ENCODE results near the gene FTL. TPM values are rescaled to one million over a fixed set of nuclear protein-coding genes. Genes with fewer than 3 reads are reported as not detected.
A peak's percentile ranks its signal among the peaks of the same experiment; 100 is the strongest.

Gene FTL
- total RNA-seq, 1 donor from 2014 or later, result 7,736 TPM

DNA sequence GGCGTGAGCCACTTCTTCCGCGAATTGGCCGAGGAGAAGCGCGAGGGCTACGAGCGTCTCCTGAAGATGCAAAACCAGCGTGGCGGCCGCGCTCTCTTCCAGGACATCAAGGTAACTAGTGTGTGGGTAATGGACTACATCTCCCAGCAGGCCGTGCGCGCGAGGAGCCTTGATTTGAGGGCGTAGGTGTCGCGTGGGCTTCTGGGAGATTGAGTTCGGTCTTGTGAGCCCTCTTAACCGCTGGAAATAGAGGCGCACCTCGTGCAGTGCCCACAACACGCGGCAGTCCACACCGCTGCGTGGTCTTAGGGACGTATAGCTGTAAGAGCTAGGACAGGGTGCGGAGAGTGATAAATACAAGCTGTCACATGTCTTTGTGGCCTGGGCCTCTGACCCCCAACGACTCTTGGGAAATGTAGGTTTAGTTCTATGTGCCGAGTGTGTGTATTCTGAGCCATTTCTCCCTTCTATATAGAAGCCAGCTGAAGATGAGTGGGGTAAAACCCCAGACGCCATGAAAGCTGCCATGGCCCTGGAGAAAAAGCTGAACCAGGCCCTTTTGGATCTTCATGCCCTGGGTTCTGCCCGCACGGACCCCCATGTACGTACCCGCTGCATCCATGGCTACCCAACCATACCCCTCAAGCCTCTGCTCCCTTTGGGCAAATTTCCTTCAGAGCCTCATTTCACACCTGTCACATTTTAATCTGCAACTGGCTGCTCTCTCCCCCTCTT lies 864 bp downstream of the FTL start:
- intact Hi-C loops (cut with DNase I), result loop anchor here (1.0 to 2.0 kb wide), 4 partner anchors 27 to 129 kb away; partner anchors contain the start of genes GYS1, HSD17B14, NUCB1 and RUVBL2
- no peaks in the 10 kb centered on the region for H3K27me3 ChIP-seq
- no peak for TF ChIP-seq CTCF (IDR thresholded peaks at IDR 0.05)
- H3K9me3 ChIP-seq, result no peaks in the 10 kb centered on the region
- peak overlapping the region; percentile 89 to 94 for H3K4me3 ChIP-seq
- peaks cover 32 to 41% of the 10 kb centered on the region in 2 donors for H3K36me3 ChIP-seq
- DNase-seq (ENCODE audit: low spot score in 2 of 2), result peak; percentile 75 to 95
- H3K27ac ChIP-seq, result peak overlapping the region; percentile 89 to 96
- peaks cover 9 to 37% of the 10 kb centered on the region in 2 donors for H3K4me1 ChIP-seq

GRCh38 chr19:48966541-48967345 lies 1.6 kb downstream of the FTL start:
- intact Hi-C loops (cut with DNase I), result no loop called here
- peaks cover 9 to 37% of the 10 kb centered on the region in 2 donors for H3K4me1 ChIP-seq
- H3K4me3 ChIP-seq, result peak overlapping the region; percentile 89 to 94
- H3K27ac ChIP-seq, result peak overlapping the region; percentile 89 to 96
- H3K36me3 ChIP-seq, result peaks cover 34 to 47% of the 10 kb centered on the region in 2 donors
- TF ChIP-seq CTCF (IDR thresholded peaks at IDR 0.05), result no peak
- no peak for DNase-seq (ENCODE audit: low spot score in 2 of 2)
- no peaks in the 10 kb centered on the region for H3K9me3 ChIP-seq
- no peaks in the 10 kb centered on the region for H3K27me3 ChIP-seq

DNA sequence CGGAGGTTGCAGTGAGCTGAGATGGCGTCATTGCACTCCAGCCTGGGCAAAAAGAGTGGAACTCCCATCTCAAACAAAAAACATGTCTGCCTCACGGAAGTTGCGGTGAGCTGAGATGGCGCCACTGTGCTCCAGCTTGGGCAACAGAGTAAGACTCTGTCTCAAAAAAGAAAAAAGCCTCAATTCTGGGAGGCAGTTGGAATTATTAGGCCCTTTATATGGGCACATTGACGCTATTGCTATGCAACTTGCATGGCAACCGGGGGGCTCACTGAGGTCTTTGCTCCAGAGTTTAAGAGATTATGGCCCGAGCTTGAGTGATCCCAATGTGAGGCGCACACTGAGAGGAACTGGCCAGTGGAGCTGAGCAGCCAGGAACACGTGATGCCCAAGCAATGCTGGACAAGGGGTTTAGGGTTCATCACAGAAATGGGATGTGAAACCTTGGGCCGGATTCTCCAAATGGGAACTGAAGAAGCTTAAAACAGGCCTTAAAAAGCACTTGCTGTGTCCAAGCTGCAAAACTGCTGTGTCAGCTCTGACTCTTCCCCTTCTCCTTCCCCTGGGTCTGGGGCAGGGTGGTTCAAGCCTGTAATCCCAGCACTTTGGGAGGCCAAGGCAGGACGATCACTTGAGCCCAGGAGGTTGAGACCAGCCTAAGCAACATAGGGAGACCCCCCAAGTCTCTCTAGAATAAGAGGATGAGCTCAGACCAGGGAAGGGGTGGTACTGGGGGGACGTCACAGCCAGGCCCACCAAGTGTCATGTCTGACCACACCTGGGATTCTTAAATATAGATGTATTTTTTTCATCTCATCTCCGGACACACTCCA lies 2.5 kb downstream of the FTL start:
- no peak for TF ChIP-seq CTCF (IDR thresholded peaks at IDR 0.05)
- H3K4me1 ChIP-seq, result peaks cover 9 to 35% of the 10 kb centered on the region in 2 donors
- no peak for DNase-seq (ENCODE audit: low spot score in 2 of 2)
- no peaks in the 10 kb centered on the region for H3K9me3 ChIP-seq
- intact Hi-C loops (cut with DNase I), result loop anchor here (2.0 kb wide), 2 partner anchors 13 to 173 kb away; partner anchors contain the start of gene BAX
- peaks cover 37 to 48% of the 10 kb centered on the region in 2 donors for H3K36me3 ChIP-seq
- H3K27me3 ChIP-seq, result no peaks in the 10 kb centered on the region
- peak overlapping the region; percentile 89 to 96 for H3K27ac ChIP-seq
- H3K4me3 ChIP-seq, result peak overlapping the region; percentile 89 to 94

GRCh38 chr19:48968179-48968661 lies 3.1 kb downstream of the FTL start:
- no peak for DNase-seq (ENCODE audit: low spot score in 2 of 2)
- Histone ChIP-seq H3K27me3 (no peaks in the 10 kb centered on the region), H3K4me3 (no peak overlapping the region), H3K27ac (peak overlapping the region in 1 of 2 donors; percentile 96), H3K36me3 (peaks cover 41 to 52% of the 10 kb centered on the region in 2 donors), H3K9me3 (no peaks in the 10 kb centered on the region), H3K4me1 (peaks cover 9 to 31% of the 10 kb centered on the region in 2 donors)
- intact Hi-C loops (cut with DNase I), result loop anchor here (2.0 kb wide), 2 partner anchors 13 to 173 kb away; partner anchors contain the start of gene BAX
- TF ChIP-seq CTCF (IDR thresholded peaks at IDR 0.05), result no peak

- no peak for DNase-seq (ENCODE audit: low spot score in 2 of 2)
These were observed 3.7 kb downstream of the FTL start for GRCh38 chr19:48968813-48969218.

More at GRCh38 chr19:48968813-48969218, 3.7 kb downstream of the FTL start:
- intact Hi-C loops (cut with DNase I), result loop anchor here (2.0 kb wide), 2 partner anchors 14 to 174 kb away; partner anchors contain the start of gene BAX
- H3K27ac ChIP-seq, result peak overlapping the region in 1 of 2 donors; percentile 96
- peaks cover 9 to 27% of the 10 kb centered on the region in 2 donors for H3K4me1 ChIP-seq
- no peak for TF ChIP-seq CTCF (IDR thresholded peaks at IDR 0.05)
- no peaks in the 10 kb centered on the region for H3K27me3 ChIP-seq
- peaks cover 45 to 58% of the 10 kb centered on the region in 2 donors for H3K36me3 ChIP-seq
- no peak overlapping the region for H3K4me3 ChIP-seq
- no peaks in the 10 kb centered on the region for H3K9me3 ChIP-seq
